HepG2 (cell line): Measurements from ENCODE around the gene DYSF. TPM values are rescaled to one million over a fixed set of nuclear protein-coding genes. Genes with fewer than 3 reads are reported as not detected.

Source experiments
- ATAC-seq: fragments of 200-7000 bp; cut with Tn5 transposase; 3 replicates; pipeline ENCODE4 v1.9.1; 2020; ENCODE audit warnings: mild to moderate bottlenecking, moderate library complexity
- BruUV-seq: library from RNA; stranded (reverse); fragments of 400-500 nt; replicated peaks from 2 replicates; lab custom pipeline; 2021; lab: Mats Ljungman, UMichigan
- CTCF ChIA-PET: fragments of 300-600 bp; formaldehyde crosslinking; extraction: SDS; loops from one replicate; lab custom pipeline; 2021; ENCODE audit warnings: low total read pairs, inconsistent platforms, low intra/inter-chr PET ratio; lab: Yijun Ruan, JAX
- POLR2A ChIA-PET: fragments of 350-600 bp; sonication (Branson Sonifier 250); formaldehyde crosslinking; loops from one replicate; lab custom pipeline; 2020; ENCODE audit warnings: antibody characterized with exemption, inconsistent platforms; lab: Yijun Ruan, JAX
- DNase-seq: peaks from one replicate; pipeline ENCODE4 v3.0.0-alpha.2; 2015; ENCODE audit warnings: low spot score
- FAIRE-seq: peaks from 3 replicates; lab custom pipeline; 2011; peaks lifted over from hg19 to GRCh38; lab: Jason Lieb, UNC
- H2AFZ ChIP-seq: one replicate; pipeline ENCODE4 v1.6.1; 2011; ENCODE audit warnings: low read length, inconsistent platforms
- H3K27ac ChIP-seq: fragments of 300-600 bp; 3 replicates; pipeline ENCODE4 v1.8.0; 2011; ENCODE audit warnings: mixed run types, mild to moderate bottlenecking, mixed read lengths, low read length, inconsistent platforms; ENCODE audit not compliant: insufficient read depth; ENCODE audit errors: extremely low read length
- H3K27me3 ChIP-seq, 2 experiments: fragments of 200-600 bp in 1 of 2; 2 replicates in 1 of 2; 3 replicates in 1 of 2; pipeline versions ENCODE4 v1.6.0 to v1.8.0; 2011; ENCODE audit warnings: low read length in 2 of 2, mild to moderate bottlenecking in 2 of 2, moderate library complexity in 2 of 2, inconsistent platforms in 1 of 2; ENCODE audit not compliant: insufficient read depth in 2 of 2, control insufficient read depth in 1 of 2
- H3K36me3 ChIP-seq, 2 experiments: fragments of 200-600 bp in 1 of 2; replicated peaks in 1 of 2; 2 replicates in 1 of 2; 3 replicates in 1 of 2; pipeline versions ENCODE4 v1.5.1 to v1.8.0; 2011; ENCODE audit warnings: low read length in 2 of 2, inconsistent platforms in 1 of 2; ENCODE audit not compliant: insufficient read depth in 2 of 2, control insufficient read depth in 1 of 2
- H3K4me1 ChIP-seq: 2 replicates; pipeline ENCODE4 v1.5.1; 2012; ENCODE audit warnings: low read length, inconsistent platforms; ENCODE audit not compliant: insufficient read depth
- H3K4me2 ChIP-seq: 2 replicates; pipeline ENCODE4 v1.6.0; 2011; ENCODE audit warnings: low read depth, low read length, inconsistent platforms
- H3K4me3 ChIP-seq, 3 experiments: fragments of 200-600 bp in 1 of 3; sonication (generic), shearing (Covaris generic) in 1 of 3; replicated peaks in 1 of 3; 2 replicates each; pipeline ENCODE4 v1.5.1; 2011 to 2016; ENCODE audit warnings: low read length in 3 of 3, inconsistent platforms in 2 of 3, low read depth in 2 of 3, mild to moderate bottlenecking in 2 of 3, control low read depth in 1 of 3, mixed read lengths in 1 of 3; ENCODE audit not compliant: insufficient read depth in 1 of 3
- H3K79me2 ChIP-seq: one replicate; pipeline ENCODE4 v1.6.1; 2011; ENCODE audit warnings: low read length, inconsistent platforms; ENCODE audit not compliant: insufficient read depth
- H3K9ac ChIP-seq: 2 replicates; pipeline ENCODE4 v1.6.0; 2011; ENCODE audit warnings: mild to moderate bottlenecking, low read depth, low read length, inconsistent platforms; ENCODE audit not compliant: insufficient read depth
- H3K9me3 ChIP-seq: 2 replicates; pipeline ENCODE4 v1.5.1; 2012; ENCODE audit warnings: mild to moderate bottlenecking, low read length
- H4K20me1 ChIP-seq: 2 replicates; pipeline ENCODE4 v1.6.0; 2011; ENCODE audit warnings: inconsistent platforms, mild to moderate bottlenecking, low read length, moderate library complexity; ENCODE audit not compliant: insufficient read depth
- ATAD3A ChIP-seq: sonication (generic); formaldehyde crosslinking; IDR thresholded peaks from 2 replicates; pipeline ENCODE4 v1.4.0; 2020; ENCODE audit warnings: missing genetic modification reagents
- CSRNP1 ChIP-seq: sonication (generic); formaldehyde crosslinking; IDR thresholded peaks from 2 replicates; pipeline ENCODE4 v1.8.1; 2023; ENCODE audit warnings: mild to moderate bottlenecking, missing genetic modification reagents
- CTCF ChIP-seq: sonication (generic); formaldehyde crosslinking; IDR thresholded peaks from 2 replicates; pipeline ENCODE4 v1.5.0; 2020; ENCODE audit warnings: mild to moderate bottlenecking, missing genetic modification reagents, moderate library complexity
- KDM2A ChIP-seq: sonication (generic); formaldehyde crosslinking; IDR thresholded peaks from 2 replicates; pipeline ENCODE4 v1.4.0; 2020; ENCODE audit warnings: low read depth, missing genetic modification reagents, borderline replicate concordance
- MED1 ChIP-seq: sonication (generic); formaldehyde crosslinking; IDR thresholded peaks from 2 replicates; pipeline ENCODE4 v1.4.0; 2020; ENCODE audit warnings: missing genetic modification reagents
- MEIS2 ChIP-seq: sonication (generic); formaldehyde crosslinking; IDR thresholded peaks from 2 replicates; pipeline ENCODE4 v1.9.0; 2021; ENCODE audit warnings: mild to moderate bottlenecking, missing genetic modification reagents
- RFX3 ChIP-seq: IDR thresholded peaks from 2 replicates; pipeline ENCODE4 v1.6.1; 2016; ENCODE audit warnings: missing biosample characterization, missing genetic modification reagents
- RNF219 ChIP-seq: sonication (generic); formaldehyde crosslinking; IDR thresholded peaks from 2 replicates; pipeline ENCODE4 v1.5.0; 2020; ENCODE audit warnings: mild to moderate bottlenecking, missing genetic modification reagents
- SETDB1 ChIP-seq: sonication (generic); formaldehyde crosslinking; IDR thresholded peaks from 2 replicates; pipeline ENCODE4 v1.5.1; 2020; ENCODE audit warnings: missing genetic modification reagents, mild to moderate bottlenecking, borderline replicate concordance
- TAF15 ChIP-seq: fragments of 200-400 bp; formaldehyde crosslinking; IDR thresholded peaks from one replicate; pipeline ENCODE4 v1.6.1; 2018; ENCODE audit warnings: mild to moderate bottlenecking, low read depth, low read length; ENCODE audit not compliant: poor library complexity, severe bottlenecking
- ZNF503 ChIP-seq: sonication (generic); formaldehyde crosslinking; IDR thresholded peaks from 2 replicates; pipeline ENCODE4 v1.4.0; 2020; ENCODE audit warnings: missing genetic modification reagents
- ZSCAN12 ChIP-seq: sonication (generic); formaldehyde crosslinking; IDR thresholded peaks from 2 replicates; pipeline ENCODE4 v1.9.0; 2021; ENCODE audit warnings: mild to moderate bottlenecking, missing genetic modification reagents
- WGBS: methylation state at CpG from one replicate; pipeline ENCODE4 v1.1.6; 2017; ENCODE audit warnings: low lambda C conversion rate; 5-methylcytosine and 5-hydroxymethylcytosine counted together
- in situ Hi-C: cut with HindIII; loops from 2 replicates; pipeline ENCODE4 v1.10.0; 2017; ENCODE audit warnings: low pct_unique_long_range_greater_than_20kb; ENCODE audit not compliant: extremely low pct_ligation_motif_present
- intact Hi-C: fragments of 100-400 bp; cut with micrococcal nuclease; formaldehyde crosslinking; loops from one replicate; pipeline ENCODE4 v1.10.0; 2022; ENCODE audit not compliant: unreplicated experiment
- polyA plus RNA-seq, 8 experiments: library from polyadenylated mRNA; depleted of rRNA in 3 of 8; stranded (reverse) in 7 of 8; unstranded in 1 of 8; fragments of >200 nt; fragmentation: Illumina TruSeq in 4 of 8; extraction: Trizol in 4 of 8; gene quantifications; 2 replicates each; pipeline versions ENCODE4 v1.2.1 to v1.2.3, GENCODE V29; 2011 to 2016; ENCODE audit warnings: low read depth in 4 of 8, missing spikeins in 1 of 8, mixed read lengths in 1 of 8; ENCODE audit not compliant: insufficient read depth in 1 of 8
- total RNA-seq, 5 experiments: library from RNA; depleted of rRNA; stranded (reverse); fragments of >200 nt; fragmentation: Illumina TruSeq; extraction: Trizol; gene quantifications; 2 replicates each; pipeline ENCODE4 v1.2.3, GENCODE V29; 2016; ENCODE audit warnings: low read depth in 1 of 5
- TF ChIP-seq, protein P1 (sequence below): sonication (generic); formaldehyde crosslinking; IDR thresholded peaks from 2 replicates; pipeline ENCODE4 v1.4.0; 2020; ENCODE audit warnings: mild to moderate bottlenecking, low read depth, missing genetic modification reagents

The DYSF gene
- total and polyA plus RNA-seq, 2 of the 13 experiments (the other 11 are each of a cell fraction or from before 2014, with no cell fraction given): 0.15 to 2.4 TPM

DNA sequence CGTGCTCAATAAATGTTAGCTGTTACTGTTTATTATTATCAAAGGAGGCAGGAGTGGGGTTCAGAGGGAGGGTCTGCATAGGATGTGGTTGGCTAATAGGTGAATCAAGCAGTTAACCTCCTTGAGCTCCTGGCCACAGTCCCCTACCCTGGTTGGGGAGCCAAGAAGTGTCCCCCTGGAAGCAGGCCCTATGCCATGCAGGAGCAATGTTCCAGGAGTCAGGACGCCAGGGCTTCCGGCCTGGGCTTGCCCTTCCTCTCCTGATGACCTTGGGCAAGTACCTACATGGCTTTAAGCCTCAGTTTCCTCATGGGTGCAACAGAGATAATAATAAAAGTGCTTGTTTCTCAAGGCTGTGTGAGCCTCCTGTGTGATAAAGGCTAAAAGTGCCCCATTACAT, 84.9 kb downstream of the DYSF start:
- Histone ChIP-seq H3K9ac (no peak overlapping the region), H3K4me2 (no peak overlapping the region), H2AFZ (no peak overlapping the region), H3K27me3 (peaks cover 0 to 17% of the 10 kb centered on the region in 2 experiments; a peak in 3 of 5 replicates), H3K36me3 (no peaks in the 10 kb centered on the region), H4K20me1 (no peaks in the 10 kb centered on the region), H3K4me3 (no peak overlapping the region), H3K79me2 (no peaks in the 10 kb centered on the region), H3K9me3 (no peaks in the 10 kb centered on the region), H3K27ac (no peak overlapping the region), H3K4me1 (no peaks in the 10 kb centered on the region)
- ATAC-seq: no peak
- ChIA-PET CTCF (no interaction called here), POLR2A (no interaction called here)
- no TSS peak for BruUV-seq
- 48% methylated on average over 1 of the region's 3 CpGs for WGBS
- TF ChIP-seq KDM2A (CRISPR knock-in tag) (no peak), TAF15 (no peak), ATAD3A (CRISPR knock-in tag) (no peak), SETDB1 (CRISPR knock-in tag) (no peak), CSRNP1 (CRISPR knock-in tag) (no peak), MED1 (CRISPR knock-in tag) (no peak), RFX3 (CRISPR knock-in tag) (no peak), RNF219 (CRISPR knock-in tag) (no peak), ZSCAN12 (CRISPR knock-in tag) (no peak), MEIS2 (CRISPR knock-in tag) (no peak), CTCF (CRISPR knock-in tag) (no peak), ZNF503 (CRISPR knock-in tag) (no peak)
- TF ChIP-seq, protein P1, sequence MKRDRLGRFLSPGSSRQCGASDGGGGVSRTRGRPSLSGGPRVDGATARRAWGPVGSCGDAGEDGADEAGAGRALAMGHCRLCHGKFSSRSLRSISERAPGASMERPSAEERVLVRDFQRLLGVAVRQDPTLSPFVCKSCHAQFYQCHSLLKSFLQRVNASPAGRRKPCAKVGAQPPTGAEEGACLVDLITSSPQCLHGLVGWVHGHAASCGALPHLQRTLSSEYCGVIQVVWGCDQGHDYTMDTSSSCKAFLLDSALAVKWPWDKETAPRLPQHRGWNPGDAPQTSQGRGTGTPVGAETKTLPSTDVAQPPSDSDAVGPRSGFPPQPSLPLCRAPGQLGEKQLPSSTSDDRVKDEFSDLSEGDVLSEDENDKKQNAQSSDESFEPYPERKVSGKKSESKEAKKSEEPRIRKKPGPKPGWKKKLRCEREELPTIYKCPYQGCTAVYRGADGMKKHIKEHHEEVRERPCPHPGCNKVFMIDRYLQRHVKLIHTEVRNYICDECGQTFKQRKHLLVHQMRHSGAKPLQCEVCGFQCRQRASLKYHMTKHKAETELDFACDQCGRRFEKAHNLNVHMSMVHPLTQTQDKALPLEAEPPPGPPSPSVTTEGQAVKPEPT: no peak
- in situ Hi-C loops: loop anchor here (25.0 kb wide), 2 partner anchors 1199 to 1324 kb away; no protein-coding TSS in a partner anchor
- intact Hi-C loops: no loop called here
- no peak for FAIRE-seq
- no peak for DNase-seq
